ENCODE results near the gene SKOR1. TPM values are rescaled to one million over a fixed set of nuclear protein-coding genes. Genes with fewer than 3 reads are reported as not detected.

Gene SKOR1
- total and polyA plus RNA-seq, 2 of the 13 experiments (the other 11 are each of a cell fraction or from before 2014, with no cell fraction given): 0.09 to 0.11 TPM

GRCh38 chr15:67824197-67824968, 926 bp upstream of the SKOR1 start:
- ChIA-PET CTCF (ENCODE audit: low intra/inter-chr PET ratio, low total read pairs) (no interaction called here), POLR2A (no interaction called here)
- in situ Hi-C loops (cut with HindIII; ENCODE audit: extremely low pct_ligation_motif_present, low pct_unique_long_range_greater_than_20kb): no loop called here
- intact Hi-C loops (cut with micrococcal nuclease; ENCODE audit: unreplicated experiment): no loop called here
- Histone ChIP-seq H3K4me3 (replicated peaks in 1 of 3; ENCODE audit: insufficient read depth in 1 of 3, low read depth in 2 of 3, low read length in 3 of 3) (no peak overlapping the region), H3K9ac (ENCODE audit: insufficient read depth, low read depth, low read length) (no peak overlapping the region), H4K20me1 (ENCODE audit: insufficient read depth, low read length) (peaks cover 8% of the 10 kb centered on the region; the same call in 1 of the 2 replicates), H3K27me3 (ENCODE audit: control insufficient read depth in 1 of 2, insufficient read depth in 2 of 2, low read length in 2 of 2) (peaks cover 15 to 63% of the 10 kb centered on the region in 2 experiments), H2AFZ (ENCODE audit: low read length) (no peak overlapping the region), H3K27ac (ENCODE audit: extremely low read length, insufficient read depth, low read length) (no peak overlapping the region), H3K79me2 (ENCODE audit: insufficient read depth, low read length) (no peaks in the 10 kb centered on the region), H3K36me3 (replicated peaks in 1 of 2; ENCODE audit: control insufficient read depth in 1 of 2, insufficient read depth in 2 of 2, low read length in 2 of 2) (no peaks in the 10 kb centered on the region), H3K4me2 (ENCODE audit: low read depth, low read length) (no peak overlapping the region), H3K9me3 (ENCODE audit: low read length) (no peaks in the 10 kb centered on the region), H3K4me1 (ENCODE audit: insufficient read depth, low read length) (no peaks in the 10 kb centered on the region)
- ATAC-seq (no peak), FAIRE-seq (no peak), DNase-seq (ENCODE audit: low spot score) (no peak)
- TF ChIP-seq ZNF503 (CRISPR knock-in tag; IDR thresholded peaks at IDR 0.05) (no peak), ZNF34 (CRISPR knock-in tag; IDR thresholded peaks at IDR 0.05; ENCODE audit: borderline replicate concordance) (no peak), PAWR (CRISPR knock-in tag; IDR thresholded peaks at IDR 0.05; ENCODE audit: borderline replicate concordance) (no peak), CEBPG (CRISPR knock-in tag; IDR thresholded peaks at IDR 0.05) (no peak), ARID3A (IDR thresholded peaks at IDR 0.05; ENCODE audit: low read depth, low read length) (no peak), ZNF512 (CRISPR knock-in tag; IDR thresholded peaks at IDR 0.05) (no peak)
- 23% methylated on average over 16 of the region's 21 CpGs for WGBS (ENCODE audit: low lambda C conversion rate)
- no TSS peak for BruUV-seq (replicated peaks)

Data from HepG2 (cell line).